GM12878 (cell line): ENCODE results near the gene ST6GALNAC3.

Experiments
- CTCF ChIP-seq, 3 experiments: IDR thresholded peaks in 2 of 3; conservative IDR thresholded peaks in 1 of 3; 2 replicates each; pipeline ENCODE4 v1.5.1; 2011; ENCODE audit warnings: low read depth in 3 of 3, low read length in 3 of 3, mild to moderate bottlenecking in 3 of 3, control low read depth in 2 of 3, moderate library complexity in 2 of 3, inconsistent platforms in 1 of 3, mixed read lengths in 1 of 3; ENCODE audit not compliant: control insufficient read depth in 2 of 3, insufficient read depth in 1 of 3; ENCODE audit errors: extremely low read depth in 1 of 3
- NFIC ChIP-seq: IDR thresholded peaks from 2 replicates; pipeline ENCODE4 v1.6.1; 2012; ENCODE audit warnings: low read depth, mild to moderate bottlenecking, inconsistent platforms, low read length, moderate library complexity
- PAX5 ChIP-seq: IDR thresholded peaks from 2 replicates; pipeline ENCODE4 v1.6.1; 2011; ENCODE audit warnings: low read depth, low read length, borderline replicate concordance
- POLR2A ChIP-seq: IDR thresholded peaks from 2 replicates; pipeline ENCODE4 v1.6.1; 2011; ENCODE audit warnings: low read depth, mild to moderate bottlenecking, low read length
- TCF12 ChIP-seq: IDR thresholded peaks from 2 replicates; pipeline ENCODE4 v1.6.1; 2011; ENCODE audit warnings: low read depth, mild to moderate bottlenecking, low read length
- ZBED1 ChIP-seq: IDR thresholded peaks from 2 replicates; pipeline ENCODE4 v1.6.1; 2016; ENCODE audit warnings: borderline replicate concordance
- ZNF274 ChIP-seq: IDR thresholded peaks from one replicate; pipeline ENCODE4 v1.8.0; 2011; ENCODE audit not compliant: insufficient read length, insufficient read depth

GRCh38 chr1:76294482-76295194 is 220.1 kb downstream of the ST6GALNAC3 start:
- TF ChIP-seq PAX5, result peak; percentile 63; the same call in 1 of the 2 replicates
- TF ChIP-seq TCF12, result no peak
- TF ChIP-seq CTCF (IDR thresholded peaks at IDR 0.05 in 2 of 3, conservative IDR thresholded peaks at IDR 0.05 in 1 of 3; ENCODE audit: control insufficient read depth in 2 of 3, extremely low read depth in 1 of 3, insufficient read depth in 1 of 3, low read depth in 3 of 3, low read length in 3 of 3), result no peak
- no peak for TF ChIP-seq ZBED1
- TF ChIP-seq NFIC, result no peak
- no peak for TF ChIP-seq ZNF274
- TF ChIP-seq POLR2A, result no peak
